Ecto neural progenitor cell (in vitro differentiated cells): ENCODE data around the gene GDE1.

Source experiments
- DNase-seq: peaks from one replicate; pipeline ENCODE4 v3.0.0-alpha.2; 2018; ENCODE audit warnings: low spot score

GDE1 gene

DNA sequence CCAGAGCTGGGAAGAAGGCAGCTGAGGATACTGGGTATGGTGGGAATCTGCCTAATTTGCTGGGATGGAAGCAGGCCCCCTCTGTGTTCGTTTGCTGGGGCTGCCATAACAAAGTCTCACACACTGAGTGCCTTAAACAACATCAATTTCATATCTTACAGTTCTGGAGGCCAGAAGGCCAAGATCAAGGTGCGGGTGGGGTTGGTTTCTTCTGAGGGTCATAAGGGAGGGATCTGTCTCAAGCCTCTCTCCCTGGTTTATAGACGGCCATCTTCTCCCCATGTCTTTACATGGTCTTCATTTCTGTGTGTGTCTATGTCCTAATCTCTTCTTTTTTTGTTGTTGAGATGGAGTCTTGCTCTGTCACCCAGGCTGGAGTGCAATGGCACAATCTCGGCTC is 35.8 kb downstream of the GDE1 start:
- DNase-seq = no peak

GRCh38 chr16:19485611-19486010 is 36.3 kb downstream of the GDE1 start:
- DNase-seq = no peak

- no peak for DNase-seq
Measured at GRCh38 chr16:19484096-19484495, 37.8 kb downstream of the GDE1 start.

DNA sequence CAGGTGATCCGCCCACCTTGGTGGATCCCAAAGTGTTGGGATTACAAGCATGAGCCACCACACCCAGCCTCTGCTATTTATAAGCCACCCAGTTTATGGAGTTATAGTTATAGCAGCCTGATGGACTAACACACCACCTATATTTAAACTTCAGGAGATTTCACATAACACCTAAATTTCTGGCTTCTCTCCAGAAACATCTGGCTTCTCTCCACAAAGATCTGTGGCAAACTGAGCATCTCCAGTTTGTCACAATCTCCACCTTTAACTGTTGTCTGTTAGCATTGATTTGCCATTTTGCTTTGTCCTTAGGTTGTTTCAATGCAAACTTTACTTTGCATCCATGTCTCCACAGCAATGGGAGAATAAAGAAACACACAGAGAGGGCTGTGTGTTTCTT is 39.6 kb downstream of the GDE1 start:
- no peak for DNase-seq

DNA sequence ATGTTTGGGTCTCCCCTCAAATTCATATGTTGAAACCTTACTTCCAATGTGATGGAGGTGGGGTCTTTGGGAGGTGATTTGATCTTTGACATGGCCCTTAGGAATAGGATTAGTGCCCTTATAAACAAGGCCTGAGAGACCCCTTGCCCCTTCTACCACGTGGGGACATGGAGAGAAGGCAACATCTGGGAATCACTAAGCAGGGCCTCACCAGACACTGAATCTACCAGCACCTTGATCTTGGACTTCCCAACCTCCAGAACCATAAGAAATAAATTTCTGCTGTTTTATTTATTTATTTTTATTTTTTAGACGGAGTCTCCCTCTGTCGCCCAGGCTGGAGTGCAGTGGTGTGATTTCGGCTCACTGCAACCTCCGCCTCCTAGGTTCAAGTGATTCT is 40.1 kb downstream of the GDE1 start:
- no peak for DNase-seq

DNA sequence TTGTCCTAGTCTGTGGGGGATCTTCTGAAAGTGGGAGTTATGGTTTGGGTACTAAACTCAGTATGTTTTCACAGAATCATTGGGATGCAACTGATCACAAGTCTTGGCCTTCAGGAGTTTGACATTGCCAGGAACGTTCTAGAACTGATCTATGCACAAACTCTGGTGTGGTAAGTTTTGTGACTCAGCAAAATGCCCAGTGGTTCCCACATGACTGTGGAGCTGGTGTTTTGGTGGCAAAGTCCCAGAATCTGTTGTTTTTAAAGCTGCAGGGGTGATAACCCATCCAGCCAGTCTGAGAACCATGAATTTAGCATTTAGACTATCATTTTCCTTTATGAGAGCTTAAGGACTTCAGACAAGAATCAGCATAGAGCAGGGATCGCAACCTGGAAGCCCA is 40.6 kb downstream of the GDE1 start:
- DNase-seq = no peak

GRCh38 chr16:19479302-19479721 is 42.6 kb downstream of the GDE1 start:
- DNase-seq = no peak

- no peak for DNase-seq
Measured at GRCh38 chr16:19478505-19478904, 43.4 kb downstream of the GDE1 start.

DNA sequence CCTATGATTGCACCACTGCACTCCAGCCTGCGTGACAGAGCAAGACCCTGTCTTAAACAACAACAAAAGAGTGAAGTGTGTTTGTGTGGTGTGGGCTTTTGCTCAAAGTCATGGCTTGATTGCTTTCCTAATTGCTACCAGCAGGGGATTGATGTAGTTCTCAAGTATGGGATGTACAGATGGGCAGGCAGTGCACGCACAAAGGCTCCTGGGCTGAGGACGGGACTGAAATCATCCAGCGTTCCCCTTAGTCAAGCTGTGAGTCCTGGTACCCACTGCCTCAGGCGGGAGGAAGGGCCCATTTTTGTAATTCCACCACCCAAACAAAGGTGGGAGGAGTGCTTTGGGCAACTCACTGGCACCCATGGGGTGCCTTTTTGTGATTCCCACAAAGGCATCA is 47.3 kb downstream of the GDE1 start:
- DNase-seq = no peak

DNA sequence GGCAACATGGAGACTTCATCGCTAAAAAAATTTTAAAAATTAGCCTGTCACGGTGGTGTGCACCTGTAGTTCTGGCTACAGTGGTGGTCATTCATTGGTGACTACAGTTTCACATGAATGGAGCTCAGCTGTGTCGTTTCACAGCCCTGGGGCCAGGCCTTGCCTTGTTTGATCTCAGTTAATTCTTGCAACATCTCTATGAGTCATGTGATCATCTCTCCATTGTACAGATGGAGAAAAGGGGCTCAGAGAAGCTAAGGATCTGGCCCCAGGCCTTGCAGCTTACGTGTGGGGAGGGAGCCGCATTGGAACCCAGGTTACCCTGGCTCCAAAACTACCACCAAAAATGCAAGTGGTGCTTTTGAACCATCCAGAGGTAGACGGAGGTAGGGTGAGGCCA is 49.4 kb downstream of the GDE1 start:
- DNase-seq = no peak

DNA sequence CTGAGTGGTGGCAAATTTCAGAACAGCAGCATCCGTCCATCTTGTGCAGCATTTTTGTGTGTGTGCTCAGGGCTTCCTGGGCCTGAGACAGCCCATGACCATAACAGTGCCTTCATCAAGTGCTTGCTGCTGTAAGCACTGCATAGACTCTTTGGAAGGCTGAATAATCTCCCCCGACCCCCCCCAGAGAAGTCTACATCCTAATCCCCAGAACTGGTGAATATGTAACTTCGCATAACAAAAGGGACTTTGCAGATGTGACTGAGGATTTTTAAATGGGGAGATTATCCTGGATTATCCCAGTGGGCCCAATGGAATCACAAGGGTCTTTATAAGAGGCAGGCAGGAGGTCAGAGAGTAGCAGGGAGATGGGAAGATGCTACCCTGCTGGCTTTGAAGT is 53.6 kb downstream of the GDE1 start:
- DNase-seq = no peak

DNA sequence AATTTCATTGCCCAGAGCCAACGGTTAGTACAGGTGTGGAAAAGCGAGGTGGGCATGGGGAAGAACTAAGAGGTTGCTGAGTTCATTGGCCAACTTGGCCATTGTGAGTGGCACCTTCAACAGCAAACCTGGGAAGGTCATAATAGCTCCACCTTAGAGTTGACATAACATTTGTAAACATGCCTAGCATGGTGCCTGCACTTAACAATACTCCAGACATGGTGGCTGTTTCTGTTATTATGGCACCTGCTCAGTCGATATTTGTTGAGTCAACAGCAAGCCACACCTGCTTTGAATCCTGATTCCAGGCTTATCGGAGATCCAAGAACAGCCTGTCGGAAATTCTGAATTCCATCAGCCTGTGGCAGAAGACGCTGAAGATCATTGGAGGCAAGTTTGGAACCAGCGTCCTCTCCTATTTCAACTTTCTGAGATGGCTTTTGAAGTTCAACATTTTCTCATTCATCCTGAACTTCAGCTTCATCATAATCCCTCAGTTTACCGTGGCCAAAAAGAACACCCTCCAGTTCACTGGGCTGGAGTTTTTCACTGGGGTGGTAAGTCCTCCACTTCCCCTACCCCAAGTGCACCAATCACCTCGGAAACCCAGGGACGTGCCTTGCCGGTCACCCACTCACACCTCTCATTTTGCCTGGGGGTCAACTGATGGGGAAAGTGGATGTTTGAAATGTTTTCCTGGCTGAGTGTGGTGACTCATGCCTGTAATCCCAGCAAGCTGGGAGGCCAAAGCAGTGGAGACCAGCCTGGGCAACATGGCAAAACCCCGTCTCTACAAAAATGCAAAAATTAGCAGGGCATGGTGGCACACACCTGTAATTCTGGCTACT is 58.2 kb downstream of the GDE1 start:
- DNase-seq = no peak

DNA sequence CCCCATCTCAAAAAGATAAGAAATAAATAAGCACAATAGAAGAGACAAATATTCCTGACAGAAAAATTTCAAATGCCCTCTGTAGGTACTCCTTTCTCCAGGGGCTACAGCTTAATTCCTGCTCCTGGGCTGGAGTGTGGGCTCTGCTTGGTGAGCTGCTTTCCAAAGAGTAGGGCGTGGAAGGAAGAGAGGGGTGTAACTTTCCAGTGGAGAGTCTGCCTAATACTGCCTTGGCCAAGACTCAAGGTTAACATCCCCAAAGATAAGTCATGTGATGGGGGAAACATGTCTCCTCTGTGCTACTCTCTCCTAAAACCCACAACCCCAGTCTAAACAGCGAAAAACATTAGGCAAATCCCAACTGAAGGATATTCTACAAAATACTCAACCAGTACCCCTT is 61.5 kb downstream of the GDE1 start:
- no peak for DNase-seq

- no peak for DNase-seq
Measured at GRCh38 chr16:19458722-19459379, 63.0 kb downstream of the GDE1 start.
